ENCODE results near the gene TNN.

TNN gene

GRCh38 chr1:175118375-175119367, 51.0 kb downstream of the TNN start:
- H3K23ac ChIP-seq (ENCODE audit: low read length), result no peak overlapping the region
- DNase-seq, result no peak
- no peaks in the 10 kb centered on the region for H3K79me2 ChIP-seq (ENCODE audit: control insufficient read depth, insufficient read depth, low read length)
- no peaks in the 10 kb centered on the region for H3K79me1 ChIP-seq (ENCODE audit: low read length)
- no peak overlapping the region for H3K4me2 ChIP-seq (ENCODE audit: low read length)
- H3K27ac ChIP-seq (ENCODE audit: low read depth, low read length), result no peak overlapping the region
- no peak overlapping the region for H4K8ac ChIP-seq (ENCODE audit: low read depth, low read length)
- H2BK5ac ChIP-seq (ENCODE audit: low read length), result no peak overlapping the region
- no peak overlapping the region for H3K4ac ChIP-seq (ENCODE audit: low read depth, low read length)
- no peaks in the 10 kb centered on the region for H3K27me3 ChIP-seq (ENCODE audit: insufficient read depth, low read length, poor library complexity)
- H2AK5ac ChIP-seq (ENCODE audit: low read length), result no peak overlapping the region
- H3K36me3 ChIP-seq (ENCODE audit: control insufficient read depth, insufficient read depth, low read length), result no peaks in the 10 kb centered on the region
- no peak overlapping the region for H3K4me3 ChIP-seq (ENCODE audit: low read length)
- H4K5ac ChIP-seq (ENCODE audit: low read length), result no peak overlapping the region
- no peaks in the 10 kb centered on the region for H3K4me1 ChIP-seq (ENCODE audit: control insufficient read depth, low read depth, low read length)
- H2BK120ac ChIP-seq (ENCODE audit: low read depth, low read length), result no peak overlapping the region
- no peak overlapping the region for H2BK15ac ChIP-seq (replicated peaks; ENCODE audit: low read depth)
- no peak overlapping the region for H3K18ac ChIP-seq (ENCODE audit: low read length)
- H3K56ac ChIP-seq (ENCODE audit: low read length), result no peak overlapping the region
- no CpG with 5 or more reads among the region's 13 CpGs for WGBS (ENCODE audit: extremely low coverage, insufficient coverage, low lambda C conversion rate)
- no peak overlapping the region for H3K9ac ChIP-seq (ENCODE audit: low read length)

DNA sequence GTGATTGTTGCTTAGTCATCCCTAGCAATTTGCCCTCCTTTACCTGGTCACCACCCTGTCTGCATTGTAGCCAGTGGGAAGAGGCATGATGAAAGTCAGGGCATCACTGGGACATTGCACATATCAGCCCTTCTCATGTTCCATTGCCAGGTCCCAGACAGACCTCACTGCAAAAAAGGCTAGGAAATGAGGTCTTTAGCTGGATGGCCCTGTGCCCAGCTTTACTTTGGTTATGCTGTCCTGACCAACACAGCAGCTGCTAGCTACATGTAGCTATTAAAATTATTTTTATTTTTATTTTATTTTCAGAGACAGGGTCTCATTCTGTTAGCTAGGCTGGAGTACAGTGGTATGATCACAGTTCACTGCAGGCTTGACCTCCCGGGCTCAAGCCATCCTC, 52.9 kb downstream of the TNN start:
- Histone ChIP-seq H3K27me3 (ENCODE audit: insufficient read depth, low read length, poor library complexity) (no peaks in the 10 kb centered on the region), H4K5ac (ENCODE audit: low read length) (no peak overlapping the region), H3K18ac (ENCODE audit: low read length) (no peak overlapping the region), H2BK120ac (ENCODE audit: low read depth, low read length) (no peak overlapping the region), H2AK5ac (ENCODE audit: low read length) (no peak overlapping the region), H3K79me2 (ENCODE audit: control insufficient read depth, insufficient read depth, low read length) (no peaks in the 10 kb centered on the region), H4K8ac (ENCODE audit: low read depth, low read length) (no peak overlapping the region), H3K9ac (ENCODE audit: low read length) (no peak overlapping the region), H3K27ac (ENCODE audit: low read depth, low read length) (no peak overlapping the region), H3K56ac (ENCODE audit: low read length) (no peak overlapping the region), H3K36me3 (ENCODE audit: control insufficient read depth, insufficient read depth, low read length) (no peaks in the 10 kb centered on the region), H3K4me2 (ENCODE audit: low read length) (no peak overlapping the region), H3K4me3 (ENCODE audit: low read length) (no peak overlapping the region), H3K23ac (ENCODE audit: low read length) (no peak overlapping the region), H3K79me1 (ENCODE audit: low read length) (no peaks in the 10 kb centered on the region), H3K4ac (ENCODE audit: low read depth, low read length) (no peak overlapping the region), H2BK5ac (ENCODE audit: low read length) (no peak overlapping the region), H3K4me1 (ENCODE audit: control insufficient read depth, low read depth, low read length) (no peaks in the 10 kb centered on the region), H2BK15ac (replicated peaks; ENCODE audit: low read depth) (no peak overlapping the region)
- WGBS (ENCODE audit: extremely low coverage, insufficient coverage, low lambda C conversion rate), result no CpG with 5 or more reads among the region's 1 CpG
- DNase-seq, result no peak

GRCh38 chr1:175124861-175125260, 57.2 kb downstream of the TNN start:
- Histone ChIP-seq H3K18ac (ENCODE audit: low read length) (no peak overlapping the region), H3K4me3 (ENCODE audit: low read length) (no peak overlapping the region), H3K9ac (ENCODE audit: low read length) (no peak overlapping the region), H2BK15ac (replicated peaks; ENCODE audit: low read depth) (no peak overlapping the region), H3K56ac (ENCODE audit: low read length) (no peak overlapping the region), H3K4ac (ENCODE audit: low read depth, low read length) (no peak overlapping the region), H3K23ac (ENCODE audit: low read length) (no peak overlapping the region), H3K27me3 (ENCODE audit: insufficient read depth, low read length, poor library complexity) (no peaks in the 10 kb centered on the region), H3K79me2 (ENCODE audit: control insufficient read depth, insufficient read depth, low read length) (no peaks in the 10 kb centered on the region), H4K8ac (ENCODE audit: low read depth, low read length) (no peak overlapping the region), H2BK5ac (ENCODE audit: low read length) (no peak overlapping the region), H3K4me1 (ENCODE audit: control insufficient read depth, low read depth, low read length) (peaks cover 5% of the 10 kb centered on the region), H2BK120ac (ENCODE audit: low read depth, low read length) (no peak overlapping the region), H3K27ac (ENCODE audit: low read depth, low read length) (no peak overlapping the region), H2AK5ac (ENCODE audit: low read length) (no peak overlapping the region), H3K4me2 (ENCODE audit: low read length) (no peak overlapping the region), H3K79me1 (ENCODE audit: low read length) (no peaks in the 10 kb centered on the region), H4K5ac (ENCODE audit: low read length) (no peak overlapping the region), H3K36me3 (ENCODE audit: control insufficient read depth, insufficient read depth, low read length) (no peaks in the 10 kb centered on the region)
- DNase-seq, result no peak
- no CpG with 5 or more reads among the region's 1 CpG for WGBS (ENCODE audit: extremely low coverage, insufficient coverage, low lambda C conversion rate)

DNA sequence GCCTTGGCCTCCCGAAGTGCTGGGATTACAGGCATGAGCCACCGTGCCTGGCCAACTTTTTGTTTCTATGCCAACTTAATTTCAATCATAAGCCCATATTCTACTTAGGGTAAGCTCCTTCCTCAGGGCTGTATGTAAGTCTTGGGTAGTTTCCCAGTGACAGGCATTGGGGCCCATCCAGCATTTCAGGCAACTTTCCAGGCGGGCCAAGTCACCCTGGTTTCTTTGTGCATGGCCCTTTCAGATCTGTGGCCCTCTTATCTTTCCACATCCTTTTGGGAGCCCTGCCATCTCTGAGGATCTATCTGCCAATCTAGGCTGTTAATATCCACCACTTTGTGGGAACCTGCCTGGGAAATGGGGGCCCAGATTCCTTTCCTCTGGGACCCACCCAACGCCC, 58.7 kb downstream of the TNN start:
- H2AK5ac ChIP-seq (ENCODE audit: low read length), result no peak overlapping the region
- H3K4ac ChIP-seq (ENCODE audit: low read depth, low read length), result no peak overlapping the region
- DNase-seq, result no peak
- H3K4me3 ChIP-seq (ENCODE audit: low read length), result no peak overlapping the region
- H2BK120ac ChIP-seq (ENCODE audit: low read depth, low read length), result no peak overlapping the region
- no peaks in the 10 kb centered on the region for H3K79me2 ChIP-seq (ENCODE audit: control insufficient read depth, insufficient read depth, low read length)
- no peak overlapping the region for H3K9ac ChIP-seq (ENCODE audit: low read length)
- no peak overlapping the region for H3K56ac ChIP-seq (ENCODE audit: low read length)
- no peaks in the 10 kb centered on the region for H3K27me3 ChIP-seq (ENCODE audit: insufficient read depth, low read length, poor library complexity)
- no peak overlapping the region for H4K8ac ChIP-seq (ENCODE audit: low read depth, low read length)
- H4K5ac ChIP-seq (ENCODE audit: low read length), result no peak overlapping the region
- H3K36me3 ChIP-seq (ENCODE audit: control insufficient read depth, insufficient read depth, low read length), result no peaks in the 10 kb centered on the region
- WGBS (ENCODE audit: extremely low coverage, insufficient coverage, low lambda C conversion rate), result no CpG with 5 or more reads among the region's 4 CpGs
- H3K18ac ChIP-seq (ENCODE audit: low read length), result no peak overlapping the region
- no peak overlapping the region for H3K4me2 ChIP-seq (ENCODE audit: low read length)
- H3K23ac ChIP-seq (ENCODE audit: low read length), result no peak overlapping the region
- H2BK15ac ChIP-seq (replicated peaks; ENCODE audit: low read depth), result no peak overlapping the region
- H3K79me1 ChIP-seq (ENCODE audit: low read length), result no peaks in the 10 kb centered on the region
- no peak overlapping the region for H2BK5ac ChIP-seq (ENCODE audit: low read length)
- no peak overlapping the region for H3K27ac ChIP-seq (ENCODE audit: low read depth, low read length)
- peaks cover 9% of the 10 kb centered on the region for H3K4me1 ChIP-seq (ENCODE audit: control insufficient read depth, low read depth, low read length)

GRCh38 chr1:175127565-175127964, 59.9 kb downstream of the TNN start:
- H3K23ac ChIP-seq (ENCODE audit: low read length), result no peak overlapping the region
- H2BK15ac ChIP-seq (replicated peaks; ENCODE audit: low read depth), result no peak overlapping the region
- no peak overlapping the region for H4K8ac ChIP-seq (ENCODE audit: low read depth, low read length)
- no peak overlapping the region for H3K4me3 ChIP-seq (ENCODE audit: low read length)
- no peaks in the 10 kb centered on the region for H3K79me1 ChIP-seq (ENCODE audit: low read length)
- H3K4me2 ChIP-seq (ENCODE audit: low read length), result no peak overlapping the region
- H3K56ac ChIP-seq (ENCODE audit: low read length), result no peak overlapping the region
- H3K18ac ChIP-seq (ENCODE audit: low read length), result no peak overlapping the region
- peak overlapping the region; percentile 5 for H3K4ac ChIP-seq (ENCODE audit: low read depth, low read length)
- peaks cover 9% of the 10 kb centered on the region for H3K4me1 ChIP-seq (ENCODE audit: control insufficient read depth, low read depth, low read length)
- H4K5ac ChIP-seq (ENCODE audit: low read length), result no peak overlapping the region
- no peak overlapping the region for H2AK5ac ChIP-seq (ENCODE audit: low read length)
- H3K36me3 ChIP-seq (ENCODE audit: control insufficient read depth, insufficient read depth, low read length), result no peaks in the 10 kb centered on the region
- H2BK5ac ChIP-seq (ENCODE audit: low read length), result no peak overlapping the region
- no peaks in the 10 kb centered on the region for H3K79me2 ChIP-seq (ENCODE audit: control insufficient read depth, insufficient read depth, low read length)
- H3K9ac ChIP-seq (ENCODE audit: low read length), result no peak overlapping the region
- no peak for DNase-seq
- no peaks in the 10 kb centered on the region for H3K27me3 ChIP-seq (ENCODE audit: insufficient read depth, low read length, poor library complexity)
- no CpG with 5 or more reads among the region's 6 CpGs for WGBS (ENCODE audit: extremely low coverage, insufficient coverage, low lambda C conversion rate)
- H2BK120ac ChIP-seq (ENCODE audit: low read depth, low read length), result no peak overlapping the region
- H3K27ac ChIP-seq (ENCODE audit: low read depth, low read length), result no peak overlapping the region
